HG03342 (cell line): ENCODE results near the gene P2RX3.
"Not testable (repeated sequence)": the region's sequence is repeated elsewhere in the genome, so short reads cannot be mapped to it uniquely, and the experiment has no call there.

Experiments used
- ATAC-seq: cut with Tn5 transposase; IDR thresholded peaks from one replicate; pipeline ENCODE4 v1.9.1; 2021; ENCODE audit warnings: mild to moderate bottlenecking, moderate library complexity; ENCODE audit not compliant: unreplicated experiment

P2RX3 gene

DNA sequence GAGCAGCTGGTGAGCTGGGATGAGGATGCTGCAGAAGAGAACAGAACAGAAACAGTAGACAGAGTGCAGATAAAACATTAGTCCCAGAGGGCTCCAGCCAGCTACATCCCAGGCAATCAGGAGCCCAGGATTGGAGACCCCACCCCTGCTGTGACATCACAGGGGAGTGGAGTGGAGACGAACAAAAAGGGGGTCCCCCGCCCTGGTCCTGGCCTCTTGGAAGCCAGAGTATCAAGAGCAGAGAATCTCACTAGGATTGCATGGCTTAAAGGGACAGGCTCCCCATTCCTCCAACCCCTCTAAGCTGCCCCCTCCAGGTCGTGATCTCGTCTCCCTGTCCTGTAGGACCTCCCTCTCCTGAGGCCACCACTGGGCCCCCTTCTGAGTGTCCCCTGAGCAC is at the start of gene P2RX3:
Gene P2RX3, plus strand, starts transcription at position 211 of the 400 bp plus-strand sequence. CDS start 199 bp downstream, outside the sequence.
- ATAC-seq: no peak

DNA sequence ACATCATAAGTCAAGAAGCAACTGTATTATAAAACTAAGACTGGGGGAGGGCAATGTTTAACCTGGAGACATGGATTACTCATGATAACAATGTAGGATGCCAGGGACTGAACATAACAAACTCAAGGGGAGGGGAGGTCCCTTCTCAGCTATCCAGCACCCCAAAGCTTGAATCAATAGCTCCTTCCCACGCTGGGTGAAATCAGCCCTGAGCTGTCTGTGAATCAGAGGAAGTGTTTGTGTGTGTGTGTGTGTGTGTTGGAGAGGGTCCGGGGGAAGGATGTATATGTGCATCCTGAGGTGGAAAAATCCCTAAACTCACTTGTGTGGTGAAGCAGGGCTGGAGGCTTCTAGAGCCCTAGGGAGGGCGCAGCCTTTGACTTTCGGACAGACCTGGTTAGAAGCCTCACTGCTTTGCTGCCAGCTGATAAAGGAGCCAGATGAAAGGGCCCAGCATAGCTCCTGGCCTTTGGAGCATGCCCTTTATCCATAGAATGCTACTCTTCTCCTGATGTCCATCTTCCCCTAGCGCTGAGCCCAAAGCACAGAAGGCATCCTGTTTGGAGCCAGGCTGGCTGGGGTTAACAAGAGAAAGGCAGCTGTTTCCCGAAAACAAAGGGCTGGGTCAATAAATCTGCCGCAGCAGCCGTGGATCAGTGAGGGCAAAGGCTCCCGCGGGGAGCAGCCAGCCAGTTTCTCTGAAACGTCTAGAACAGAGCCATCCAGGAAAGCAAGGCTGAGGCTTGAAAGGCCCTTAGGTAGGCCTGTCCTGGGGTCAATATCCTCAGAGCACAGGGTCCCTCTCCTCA is 49.2 kb upstream of the P2RX3 start:
- no peak for ATAC-seq

- no peak for ATAC-seq
Observed at GRCh38 chr11:57290288-57290687, 47.9 kb upstream of the P2RX3 start.

- no peak for ATAC-seq
Observed at GRCh38 chr11:57294225-57295131, 43.7 kb upstream of the P2RX3 start.

- not testable (repeated sequence) for ATAC-seq
Observed at GRCh38 chr11:57296205-57296604, 41.9 kb upstream of the P2RX3 start.

GRCh38 chr11:57297221-57297620 is 40.9 kb upstream of the P2RX3 start:
- no peak for ATAC-seq

DNA sequence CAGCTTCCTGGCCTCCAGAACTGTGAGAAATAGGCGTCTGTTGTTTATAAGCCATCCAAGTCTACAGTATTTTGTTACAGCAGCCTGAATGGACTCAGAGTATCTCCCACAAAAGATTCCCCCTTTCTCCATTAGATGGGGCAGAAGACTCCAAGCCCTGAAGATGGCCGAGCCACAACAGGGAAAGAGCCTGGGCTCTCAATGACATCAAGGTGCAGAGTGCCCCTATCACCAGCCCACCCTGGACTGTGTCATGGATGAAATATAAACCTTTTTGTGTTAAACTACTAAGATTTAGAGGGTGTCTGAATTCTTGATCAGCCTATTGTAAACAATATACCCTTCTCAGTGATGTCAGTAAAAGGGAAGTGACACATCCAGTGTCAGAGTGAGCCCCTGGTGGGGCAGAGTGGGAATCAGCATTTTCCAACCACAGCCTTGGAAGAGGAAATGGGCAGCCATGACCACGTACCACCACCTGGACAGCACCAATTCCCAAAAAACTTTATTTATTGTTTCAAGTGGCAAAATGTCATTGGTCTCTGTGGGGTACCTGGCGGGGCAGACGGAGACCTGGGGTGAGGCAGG is 38.9 kb upstream of the P2RX3 start:
- no peak for ATAC-seq

DNA sequence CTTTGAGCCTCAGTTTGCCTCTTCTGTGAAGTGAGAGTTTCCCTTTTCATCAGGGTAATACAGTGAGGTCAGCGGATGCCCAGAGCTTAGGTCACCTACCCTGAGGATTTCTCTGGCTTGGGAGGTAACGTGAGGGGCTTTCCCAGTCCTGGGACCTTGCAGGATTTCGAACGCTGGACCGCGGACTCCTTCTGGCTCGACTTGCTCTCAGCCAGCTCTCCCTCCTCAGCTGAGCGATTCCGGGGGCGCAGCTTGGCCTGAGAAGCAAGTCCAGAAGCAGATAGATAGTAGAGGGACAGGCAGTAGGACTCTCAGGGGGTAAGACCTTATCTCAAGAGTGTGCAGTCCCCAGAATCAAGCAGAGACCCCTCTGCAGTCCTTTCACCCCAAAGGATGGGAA is 37.4 kb upstream of the P2RX3 start:
- no peak for ATAC-seq

DNA sequence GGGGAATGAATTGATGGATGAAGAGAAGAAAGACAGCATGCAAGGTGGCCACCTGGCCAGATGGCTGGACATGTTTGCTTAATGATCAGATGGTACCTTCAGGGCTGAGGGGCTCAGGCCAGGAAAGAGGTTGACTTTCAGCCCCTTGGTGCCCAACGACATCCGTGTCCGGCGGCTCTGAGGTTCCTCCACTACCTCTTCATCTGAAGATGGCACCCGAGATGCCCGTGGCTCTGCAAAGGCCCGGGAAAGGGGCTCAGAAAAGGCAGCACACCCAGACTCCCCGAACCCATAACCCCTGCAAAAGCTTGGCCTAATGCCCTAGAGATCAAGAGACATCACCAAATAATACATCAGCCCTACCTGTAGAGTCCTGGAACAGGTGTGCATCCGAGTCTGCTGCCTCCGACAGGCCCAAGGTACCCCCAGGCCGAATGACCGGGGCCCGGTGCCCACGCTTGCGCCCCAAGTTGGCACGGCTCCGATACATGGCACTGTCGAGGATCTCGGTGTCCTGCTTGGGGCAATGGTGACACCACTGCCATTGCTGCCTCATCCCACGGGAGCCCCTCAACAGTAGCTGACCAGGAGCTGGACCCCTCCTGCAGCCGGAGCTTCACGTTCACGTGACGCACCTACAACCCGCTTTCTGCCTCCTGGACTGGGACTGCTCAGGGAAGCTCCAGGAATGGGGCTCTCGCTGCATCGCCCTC is 36.3 kb upstream of the P2RX3 start:
- ATAC-seq: no peak

DNA sequence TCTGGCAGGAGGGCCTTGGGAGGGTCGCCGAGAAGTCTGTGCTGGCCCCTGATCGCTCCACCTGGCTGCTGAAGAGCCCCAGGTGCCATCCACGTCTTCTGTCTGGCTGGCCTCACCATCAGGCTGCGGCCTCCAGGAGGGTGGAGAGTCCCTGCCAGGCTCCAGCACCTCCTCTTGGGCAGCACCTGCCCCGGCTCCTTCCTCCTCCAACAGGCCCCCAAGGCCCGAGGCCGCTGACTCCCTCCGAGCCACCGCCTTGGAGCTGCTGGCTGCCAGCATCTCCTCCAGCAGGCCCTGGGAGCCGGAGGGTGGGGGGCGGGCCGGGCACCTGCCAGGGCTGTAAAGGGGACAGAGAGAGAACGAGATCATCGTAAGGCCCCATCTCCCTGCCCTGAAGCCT is 35.7 kb upstream of the P2RX3 start:
- no peak for ATAC-seq

DNA sequence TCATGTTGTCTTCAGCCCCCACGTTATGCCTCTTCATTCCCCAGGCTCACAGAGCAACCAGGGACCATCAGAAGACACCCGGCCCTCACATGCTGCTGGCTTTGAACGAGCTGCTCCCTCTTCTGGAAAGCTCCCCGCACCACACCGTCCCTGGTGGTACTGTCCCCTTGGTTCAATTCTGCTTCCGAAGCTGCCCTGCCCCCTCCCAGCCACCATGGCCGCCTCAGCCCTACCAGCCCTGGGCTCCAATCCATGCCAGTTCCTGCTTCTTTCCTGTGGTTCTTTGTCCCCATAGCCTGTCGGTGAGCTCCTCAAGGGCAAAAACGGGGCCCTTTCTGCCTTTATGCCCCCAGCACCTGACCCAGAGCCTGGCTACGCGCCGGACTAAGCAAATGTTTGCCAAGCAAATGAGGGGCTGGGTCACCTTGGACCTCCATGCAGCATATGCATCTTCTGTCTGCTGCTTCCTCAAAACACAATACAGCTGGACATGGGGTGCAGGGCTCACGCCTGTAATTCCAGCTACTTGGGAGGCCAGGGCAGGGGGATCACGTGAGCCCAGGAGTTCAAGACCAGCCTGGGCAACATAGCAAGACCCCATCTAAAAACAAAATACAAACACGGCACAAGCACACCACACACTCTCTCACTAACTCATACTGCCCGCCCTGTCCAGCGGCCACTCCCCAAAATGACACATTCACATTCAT is 34.7 kb upstream of the P2RX3 start:
- ATAC-seq: no peak

DNA sequence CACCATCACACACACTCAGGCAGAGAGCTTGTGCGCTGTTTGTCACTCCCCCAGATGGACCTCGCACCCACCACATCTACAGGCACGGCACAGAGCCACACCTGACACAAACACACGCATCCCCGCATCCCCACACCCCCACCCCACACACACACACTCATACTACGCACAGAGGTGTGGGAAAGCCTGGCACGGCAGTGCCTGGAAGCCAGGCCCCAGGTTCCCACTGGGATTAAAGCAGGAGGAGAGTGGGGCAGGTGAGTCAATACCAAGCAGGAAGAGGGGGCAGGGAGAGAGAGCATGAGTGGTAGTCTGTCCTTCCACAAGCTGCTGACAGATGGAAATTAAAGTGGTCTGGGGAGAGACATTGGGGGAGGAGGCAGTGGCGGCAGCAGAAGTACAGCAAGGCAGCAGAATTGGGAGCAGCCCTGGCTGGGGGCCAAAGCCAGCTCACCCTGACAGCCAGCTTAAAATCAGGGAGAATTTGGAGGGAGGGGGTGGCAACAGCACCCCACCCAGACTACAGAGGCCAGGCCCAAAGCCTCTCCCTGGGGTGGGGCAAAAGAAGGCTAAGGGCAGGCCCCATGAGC is 34.1 kb upstream of the P2RX3 start:
- ATAC-seq: no peak

- ATAC-seq: no peak
Observed at GRCh38 chr11:57305523-57305922, 32.6 kb upstream of the P2RX3 start.

DNA sequence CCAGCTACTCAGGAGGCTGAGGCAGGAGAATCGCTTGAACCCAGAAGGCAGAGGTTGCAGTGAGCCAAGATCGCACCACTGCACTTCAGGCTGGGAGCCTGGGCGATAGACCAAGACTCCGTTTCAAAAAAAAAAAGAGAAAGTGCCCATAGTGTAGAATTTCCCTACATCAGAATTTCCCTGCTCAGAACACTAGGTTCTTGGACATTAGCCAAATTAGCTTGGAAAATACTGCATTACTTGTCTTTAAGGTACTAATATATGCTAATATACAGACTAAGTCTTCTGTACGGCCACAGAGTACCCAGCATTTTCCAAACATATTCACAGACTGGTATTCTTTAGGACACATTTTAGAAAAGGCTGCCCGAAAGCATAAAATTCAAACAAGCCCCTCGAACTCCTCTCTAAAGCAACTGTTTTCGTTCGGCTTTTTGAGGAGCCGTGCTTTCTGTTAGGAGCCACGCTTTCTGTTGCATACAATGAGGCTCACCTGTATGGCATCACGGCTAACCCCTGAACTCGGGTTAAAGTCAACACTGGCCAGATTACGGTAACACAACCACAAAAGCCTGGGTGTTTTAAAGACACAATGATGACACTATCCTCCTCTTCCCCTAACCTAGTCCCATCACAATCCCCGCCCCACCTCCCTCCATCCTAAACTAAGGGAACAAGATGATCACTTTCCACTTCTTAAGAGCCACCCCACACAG is 31.8 kb upstream of the P2RX3 start:
- ATAC-seq: no peak

GRCh38 chr11:57306940-57307565 is 31.1 kb upstream of the P2RX3 start:
- no peak for ATAC-seq

- no peak for ATAC-seq
Observed at GRCh38 chr11:57307666-57308270, 30.4 kb upstream of the P2RX3 start.

DNA sequence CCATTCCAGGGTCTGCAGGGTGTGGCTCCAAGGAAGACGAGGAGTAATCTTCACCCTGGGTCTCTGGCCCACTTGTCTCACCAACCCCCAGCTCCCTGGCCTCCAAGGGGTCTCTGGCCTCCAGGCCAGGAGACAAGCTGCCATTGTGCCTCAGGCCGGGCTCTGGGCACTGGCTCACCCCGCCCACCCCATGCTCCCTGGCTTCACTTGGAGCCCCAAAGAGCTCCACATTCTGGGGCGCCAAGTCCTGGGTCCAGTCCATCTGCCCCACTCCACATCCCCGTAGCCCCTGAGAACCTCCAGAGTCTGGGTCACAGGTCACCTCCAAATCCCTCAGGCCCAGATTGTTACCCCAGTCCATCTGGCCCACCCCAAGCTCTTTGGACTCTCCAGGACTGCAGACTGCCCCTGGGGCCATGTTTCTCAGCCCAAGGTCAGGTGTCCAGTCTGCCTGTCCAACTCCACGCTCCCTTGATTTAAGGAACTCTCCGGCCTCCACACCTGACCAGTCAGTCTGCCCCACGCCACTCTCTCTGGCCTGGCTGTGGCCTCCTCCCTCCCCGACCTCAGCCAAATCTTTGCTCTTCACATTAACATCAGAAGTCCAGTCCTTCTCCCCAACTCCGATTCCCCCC is 29.6 kb upstream of the P2RX3 start:
- ATAC-seq: no peak
